ENCODE results near the gene HEXA.

DNA sequence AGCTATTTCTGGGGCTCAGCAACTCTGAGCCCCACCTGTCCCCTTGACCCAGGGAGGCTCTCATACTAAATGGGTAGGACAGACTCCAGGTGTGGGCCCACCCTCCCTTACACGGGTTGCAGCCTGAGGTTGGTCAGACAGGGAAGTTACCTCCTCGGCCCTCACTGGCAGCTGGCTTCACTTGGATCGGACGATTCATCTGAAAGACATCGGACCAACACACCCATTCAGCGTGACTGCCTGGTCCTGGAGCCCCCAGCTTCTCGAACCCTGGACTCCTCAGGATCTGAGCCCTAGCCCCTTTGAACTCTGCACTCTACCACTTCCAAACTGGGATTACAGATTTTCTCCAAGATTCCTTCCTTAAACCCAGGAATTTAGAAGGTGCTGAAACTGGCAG lies 71.2 kb downstream of the HEXA start:
- TF ChIP-seq, protein P1, sequence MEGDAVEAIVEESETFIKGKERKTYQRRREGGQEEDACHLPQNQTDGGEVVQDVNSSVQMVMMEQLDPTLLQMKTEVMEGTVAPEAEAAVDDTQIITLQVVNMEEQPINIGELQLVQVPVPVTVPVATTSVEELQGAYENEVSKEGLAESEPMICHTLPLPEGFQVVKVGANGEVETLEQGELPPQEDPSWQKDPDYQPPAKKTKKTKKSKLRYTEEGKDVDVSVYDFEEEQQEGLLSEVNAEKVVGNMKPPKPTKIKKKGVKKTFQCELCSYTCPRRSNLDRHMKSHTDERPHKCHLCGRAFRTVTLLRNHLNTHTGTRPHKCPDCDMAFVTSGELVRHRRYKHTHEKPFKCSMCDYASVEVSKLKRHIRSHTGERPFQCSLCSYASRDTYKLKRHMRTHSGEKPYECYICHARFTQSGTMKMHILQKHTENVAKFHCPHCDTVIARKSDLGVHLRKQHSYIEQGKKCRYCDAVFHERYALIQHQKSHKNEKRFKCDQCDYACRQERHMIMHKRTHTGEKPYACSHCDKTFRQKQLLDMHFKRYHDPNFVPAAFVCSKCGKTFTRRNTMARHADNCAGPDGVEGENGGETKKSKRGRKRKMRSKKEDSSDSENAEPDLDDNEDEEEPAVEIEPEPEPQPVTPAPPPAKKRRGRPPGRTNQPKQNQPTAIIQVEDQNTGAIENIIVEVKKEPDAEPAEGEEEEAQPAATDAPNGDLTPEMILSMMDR (IDR thresholded peaks at IDR 0.05; ENCODE audit: low read depth, low read length, missing input control): no peak
- TF ChIP-seq FOXA1 (IDR thresholded peaks at IDR 0.05) (no peak), EGR1 (IDR thresholded peaks at IDR 0.05; ENCODE audit: low read depth in 2 of 2) (no peak), JUND (IDR thresholded peaks at IDR 0.05) (no peak), RXRA (IDR thresholded peaks at IDR 0.05) (no peak), YY1 (IDR thresholded peaks at IDR 0.05) (no peak), RAD21 (IDR thresholded peaks at IDR 0.05) (no peak)
- TF ChIP-seq, protein P2, sequence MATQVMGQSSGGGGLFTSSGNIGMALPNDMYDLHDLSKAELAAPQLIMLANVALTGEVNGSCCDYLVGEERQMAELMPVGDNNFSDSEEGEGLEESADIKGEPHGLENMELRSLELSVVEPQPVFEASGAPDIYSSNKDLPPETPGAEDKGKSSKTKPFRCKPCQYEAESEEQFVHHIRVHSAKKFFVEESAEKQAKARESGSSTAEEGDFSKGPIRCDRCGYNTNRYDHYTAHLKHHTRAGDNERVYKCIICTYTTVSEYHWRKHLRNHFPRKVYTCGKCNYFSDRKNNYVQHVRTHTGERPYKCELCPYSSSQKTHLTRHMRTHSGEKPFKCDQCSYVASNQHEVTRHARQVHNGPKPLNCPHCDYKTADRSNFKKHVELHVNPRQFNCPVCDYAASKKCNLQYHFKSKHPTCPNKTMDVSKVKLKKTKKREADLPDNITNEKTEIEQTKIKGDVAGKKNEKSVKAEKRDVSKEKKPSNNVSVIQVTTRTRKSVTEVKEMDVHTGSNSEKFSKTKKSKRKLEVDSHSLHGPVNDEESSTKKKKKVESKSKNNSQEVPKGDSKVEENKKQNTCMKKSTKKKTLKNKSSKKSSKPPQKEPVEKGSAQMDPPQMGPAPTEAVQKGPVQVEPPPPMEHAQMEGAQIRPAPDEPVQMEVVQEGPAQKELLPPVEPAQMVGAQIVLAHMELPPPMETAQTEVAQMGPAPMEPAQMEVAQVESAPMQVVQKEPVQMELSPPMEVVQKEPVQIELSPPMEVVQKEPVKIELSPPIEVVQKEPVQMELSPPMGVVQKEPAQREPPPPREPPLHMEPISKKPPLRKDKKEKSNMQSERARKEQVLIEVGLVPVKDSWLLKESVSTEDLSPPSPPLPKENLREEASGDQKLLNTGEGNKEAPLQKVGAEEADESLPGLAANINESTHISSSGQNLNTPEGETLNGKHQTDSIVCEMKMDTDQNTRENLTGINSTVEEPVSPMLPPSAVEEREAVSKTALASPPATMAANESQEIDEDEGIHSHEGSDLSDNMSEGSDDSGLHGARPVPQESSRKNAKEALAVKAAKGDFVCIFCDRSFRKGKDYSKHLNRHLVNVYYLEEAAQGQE (IDR thresholded peaks at IDR 0.05): no peak
- TF ChIP-seq, protein P3, sequence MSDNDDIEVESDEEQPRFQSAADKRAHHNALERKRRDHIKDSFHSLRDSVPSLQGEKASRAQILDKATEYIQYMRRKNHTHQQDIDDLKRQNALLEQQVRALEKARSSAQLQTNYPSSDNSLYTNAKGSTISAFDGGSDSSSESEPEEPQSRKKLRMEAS (IDR thresholded peaks at IDR 0.05): no peak
